ENCODE data around the gene LETM1.
A peak's percentile ranks its signal among the peaks of the same experiment; 100 is the strongest.

Gene LETM1

DNA sequence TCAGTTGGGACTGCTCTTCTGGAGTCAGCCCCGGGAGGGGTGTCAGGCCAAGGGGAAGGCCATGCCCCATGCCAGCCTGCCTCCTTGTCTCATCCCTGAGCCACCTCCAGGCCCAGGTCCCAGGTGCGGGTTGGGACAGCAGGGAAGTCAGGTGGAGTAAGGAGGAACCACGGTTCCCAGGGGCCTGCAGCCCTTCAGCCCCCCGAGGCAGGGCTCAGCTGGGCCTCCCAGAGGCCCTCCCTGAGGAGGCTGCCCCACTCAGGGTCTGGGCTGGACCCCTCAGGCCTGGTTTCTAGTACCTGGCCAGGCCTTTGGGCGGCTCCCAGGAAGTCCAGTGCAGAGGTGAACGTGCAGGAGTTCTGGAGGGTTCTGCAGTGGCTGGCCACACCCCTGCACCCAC, 86.3 kb downstream of the LETM1 start:
- DNase-seq: no peak
- Histone ChIP-seq H3K27me3 (ENCODE audit: insufficient read depth, low read depth, severe bottlenecking) (no peaks in the 10 kb centered on the region), H3K27ac (no peak overlapping the region), H3K9me3 (ENCODE audit: severe bottlenecking) (no peaks in the 10 kb centered on the region), H3K4me3 (ENCODE audit: low read depth, low read length) (no peak overlapping the region), H3K36me3 (no peaks in the 10 kb centered on the region)
- TF ChIP-seq, protein P1, sequence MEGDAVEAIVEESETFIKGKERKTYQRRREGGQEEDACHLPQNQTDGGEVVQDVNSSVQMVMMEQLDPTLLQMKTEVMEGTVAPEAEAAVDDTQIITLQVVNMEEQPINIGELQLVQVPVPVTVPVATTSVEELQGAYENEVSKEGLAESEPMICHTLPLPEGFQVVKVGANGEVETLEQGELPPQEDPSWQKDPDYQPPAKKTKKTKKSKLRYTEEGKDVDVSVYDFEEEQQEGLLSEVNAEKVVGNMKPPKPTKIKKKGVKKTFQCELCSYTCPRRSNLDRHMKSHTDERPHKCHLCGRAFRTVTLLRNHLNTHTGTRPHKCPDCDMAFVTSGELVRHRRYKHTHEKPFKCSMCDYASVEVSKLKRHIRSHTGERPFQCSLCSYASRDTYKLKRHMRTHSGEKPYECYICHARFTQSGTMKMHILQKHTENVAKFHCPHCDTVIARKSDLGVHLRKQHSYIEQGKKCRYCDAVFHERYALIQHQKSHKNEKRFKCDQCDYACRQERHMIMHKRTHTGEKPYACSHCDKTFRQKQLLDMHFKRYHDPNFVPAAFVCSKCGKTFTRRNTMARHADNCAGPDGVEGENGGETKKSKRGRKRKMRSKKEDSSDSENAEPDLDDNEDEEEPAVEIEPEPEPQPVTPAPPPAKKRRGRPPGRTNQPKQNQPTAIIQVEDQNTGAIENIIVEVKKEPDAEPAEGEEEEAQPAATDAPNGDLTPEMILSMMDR (IDR thresholded peaks at IDR 0.05; ENCODE audit: low read depth, low read length): no peak

DNA sequence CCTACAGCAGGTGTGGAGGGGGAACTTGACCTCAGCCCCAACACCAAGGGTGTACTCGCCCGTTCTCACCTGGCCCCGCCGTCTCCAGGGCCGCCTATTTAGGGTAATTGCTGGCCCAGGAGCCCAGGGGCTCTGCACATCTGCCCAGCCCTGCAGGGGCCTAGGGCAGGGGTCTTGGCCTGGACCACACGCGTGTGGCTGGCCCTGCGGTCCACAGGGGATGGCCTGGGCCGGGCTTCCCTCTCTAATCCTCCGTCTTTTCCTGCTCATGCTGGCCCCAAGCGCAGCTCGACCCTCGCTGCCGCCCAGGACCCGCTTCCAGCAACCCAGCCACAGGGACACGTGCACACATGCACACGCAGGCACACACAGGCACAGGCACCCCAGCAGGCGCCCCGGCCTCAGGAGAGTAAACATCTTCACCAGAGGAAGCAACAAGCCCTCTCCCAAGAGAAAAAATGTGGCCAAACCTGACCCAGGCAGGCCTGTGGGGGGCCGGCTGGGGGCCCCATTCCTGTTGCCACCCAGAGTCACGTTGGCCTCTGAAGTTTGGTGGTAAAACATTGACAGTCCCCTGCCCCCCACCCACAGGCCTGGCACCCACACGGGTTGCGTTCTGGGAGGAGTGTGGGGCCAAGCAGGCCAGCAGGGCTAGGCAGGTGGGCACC, 87.5 kb downstream of the LETM1 start:
- no peaks in the 10 kb centered on the region for H3K36me3 ChIP-seq
- TF ChIP-seq, protein P1 (IDR thresholded peaks at IDR 0.05; ENCODE audit: low read depth, low read length): no peak
- DNase-seq: no peak
- peak overlapping the region; percentile 20 for H3K27ac ChIP-seq
- H3K9me3 ChIP-seq (ENCODE audit: severe bottlenecking): no peaks in the 10 kb centered on the region
- H3K4me3 ChIP-seq (ENCODE audit: low read depth, low read length): peak overlapping the region; percentile 41
- no peaks in the 10 kb centered on the region for H3K27me3 ChIP-seq (ENCODE audit: insufficient read depth, low read depth, severe bottlenecking)

DNA sequence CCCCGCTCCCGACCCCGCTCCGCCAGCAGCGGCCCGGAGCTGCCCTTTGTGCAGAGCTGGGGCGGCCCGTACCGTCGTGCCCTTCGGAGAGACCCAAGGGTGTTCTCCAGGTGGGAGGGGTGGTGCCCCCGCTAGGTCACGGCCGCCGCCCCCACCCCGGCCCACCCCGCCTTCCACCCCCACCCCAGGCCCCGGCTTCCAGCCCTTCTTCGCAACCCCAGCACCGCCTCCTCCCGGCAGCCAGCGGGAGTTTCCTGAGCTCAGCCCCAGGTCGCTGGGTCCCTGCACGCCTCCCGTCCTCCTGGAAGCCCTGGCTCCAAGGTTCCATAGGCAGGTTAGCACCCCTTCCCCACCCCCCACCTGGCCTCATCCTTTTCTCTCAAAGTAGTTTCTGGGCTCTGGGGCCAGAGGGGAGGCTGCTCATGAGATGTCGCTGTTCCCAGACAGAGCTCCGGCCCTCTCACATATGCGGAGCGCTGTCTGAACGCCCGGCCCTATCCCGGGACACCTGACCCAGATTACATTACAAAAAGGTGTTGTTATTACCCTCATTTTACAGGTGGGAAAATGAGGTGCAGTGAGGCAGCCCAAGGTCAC, 88.1 kb downstream of the LETM1 start:
- Histone ChIP-seq H3K27me3 (ENCODE audit: insufficient read depth, low read depth, severe bottlenecking) (no peaks in the 10 kb centered on the region), H3K9me3 (ENCODE audit: severe bottlenecking) (no peaks in the 10 kb centered on the region), H3K36me3 (no peaks in the 10 kb centered on the region), H3K27ac (peak overlapping the region; percentile 20), H3K4me3 (ENCODE audit: low read depth, low read length) (peak overlapping the region; percentile 41)
- DNase-seq: peak; percentile 90
- TF ChIP-seq, protein P1 (IDR thresholded peaks at IDR 0.05; ENCODE audit: low read depth, low read length): peak; percentile 75

DNA sequence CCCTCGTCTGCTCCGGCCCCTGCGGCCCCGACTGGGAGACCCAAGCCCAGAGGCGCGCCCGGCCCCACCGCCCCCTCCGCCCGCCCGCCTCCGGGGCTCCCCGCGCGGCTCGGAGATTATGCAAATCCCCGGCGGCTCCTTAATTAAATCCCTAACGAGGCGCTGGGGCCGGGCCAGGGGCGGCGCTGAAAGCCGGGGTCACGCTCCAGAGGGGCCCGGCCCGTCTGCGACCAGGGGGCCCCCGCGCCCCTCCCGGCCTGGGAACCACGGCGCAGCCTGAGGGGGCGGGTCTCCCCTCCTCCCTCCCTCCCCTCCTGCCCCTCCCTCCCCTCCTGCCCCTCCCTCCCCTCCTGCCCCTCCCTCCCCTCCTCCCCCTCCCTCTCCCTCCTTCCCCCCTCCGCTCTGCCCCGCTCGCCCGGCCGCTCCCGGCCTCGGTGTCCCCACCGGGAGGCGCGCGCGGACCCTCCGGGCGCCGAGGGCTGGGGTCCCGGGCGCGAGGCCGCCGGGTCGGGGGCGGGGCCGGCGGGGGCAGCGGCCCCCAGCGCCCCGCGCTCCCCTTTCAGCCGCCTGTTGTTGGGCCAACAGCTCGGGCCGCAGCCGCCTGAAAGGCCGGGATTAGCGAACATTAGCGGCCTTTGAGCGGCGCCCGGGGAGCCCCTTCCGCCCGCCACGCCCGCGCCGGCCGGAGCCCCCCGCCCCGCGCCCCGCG, 88.7 kb downstream of the LETM1 start:
- DNase-seq: peak; percentile 77
- Histone ChIP-seq H3K9me3 (ENCODE audit: severe bottlenecking) (no peaks in the 10 kb centered on the region), H3K27ac (peak overlapping the region; percentile 75), H3K4me3 (ENCODE audit: low read depth, low read length) (peak overlapping the region; percentile 41), H3K27me3 (ENCODE audit: insufficient read depth, low read depth, severe bottlenecking) (no peaks in the 10 kb centered on the region), H3K36me3 (no peaks in the 10 kb centered on the region)
- TF ChIP-seq, protein P1 (IDR thresholded peaks at IDR 0.05; ENCODE audit: low read depth, low read length): no peak

DNA sequence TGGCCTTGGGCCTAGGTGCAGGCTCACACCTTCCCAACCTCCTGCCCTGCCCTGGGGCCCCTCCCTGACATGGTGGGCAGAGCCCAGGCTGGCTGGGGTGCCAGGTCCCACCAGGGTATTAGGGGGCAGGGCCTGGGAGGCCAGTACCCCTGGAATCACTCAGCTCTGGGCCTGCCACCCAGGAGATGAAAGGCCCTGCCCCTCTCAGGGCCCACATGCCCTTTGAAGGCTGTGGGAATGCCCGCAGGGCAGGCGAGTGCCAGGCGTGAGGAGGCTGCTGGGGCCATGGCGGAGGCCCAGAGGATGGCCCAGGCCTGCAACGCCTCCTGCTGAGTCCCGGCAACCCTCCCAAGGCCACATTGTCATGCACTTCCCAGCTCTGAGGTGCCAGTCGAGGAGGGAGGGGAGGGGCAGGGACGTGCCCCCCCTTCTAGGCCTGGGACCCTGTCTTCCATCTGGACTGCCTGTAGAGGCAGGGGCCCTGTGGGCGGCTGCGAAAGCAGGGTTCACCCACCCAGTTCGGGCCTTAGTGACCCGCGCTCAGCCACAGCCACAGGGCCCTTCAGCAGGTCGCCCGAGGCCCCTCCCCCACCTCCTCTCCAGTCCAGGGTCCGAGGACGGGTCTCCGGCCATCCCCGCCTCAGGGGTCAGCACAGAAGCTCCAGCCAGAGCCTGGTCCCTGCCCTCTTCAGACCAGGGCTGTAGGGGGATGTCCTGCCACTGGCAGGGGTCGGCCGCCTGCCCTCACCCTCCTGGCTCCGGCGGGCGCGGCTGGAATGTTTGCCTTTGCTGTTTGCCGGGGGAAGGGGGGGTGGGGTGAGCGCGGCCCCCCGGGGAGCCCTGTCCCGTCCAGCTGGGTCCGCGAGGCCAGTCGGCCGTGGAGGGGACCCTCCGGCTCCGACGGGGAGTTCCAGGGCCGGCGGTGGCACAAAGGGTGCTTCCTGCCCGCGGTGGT, 89.6 kb downstream of the LETM1 start:
- no peaks in the 10 kb centered on the region for H3K9me3 ChIP-seq (ENCODE audit: severe bottlenecking)
- peak; percentile 56 for DNase-seq
- H3K36me3 ChIP-seq: no peaks in the 10 kb centered on the region
- peak overlapping the region; percentile 75 for H3K27ac ChIP-seq
- H3K4me3 ChIP-seq (ENCODE audit: low read depth, low read length): peak overlapping the region; percentile 25
- H3K27me3 ChIP-seq (ENCODE audit: insufficient read depth, low read depth, severe bottlenecking): no peaks in the 10 kb centered on the region
- TF ChIP-seq, protein P1 (IDR thresholded peaks at IDR 0.05; ENCODE audit: low read depth, low read length): no peak

Measured in WERI-Rb-1 (cell line).